Measurements from ENCODE around the gene GRIN1.

GRIN1 gene

GRCh38 chr9:137156567-137157375 lies 17.8 kb downstream of the GRIN1 start:
- peak; percentile 83 for DNase-seq (ENCODE audit: extremely low spot score)
- POLR2A ChIA-PET, result interaction anchor here (1.2 kb wide), 1 partner anchor 84 kb away, joined by 5 read pairs; the partner anchor contains the start of gene TUBB4B
- TF ChIP-seq CTCF (IDR thresholded peaks at IDR 0.05; ENCODE audit: control extremely low read depth, extremely low read depth, low read depth, missing control alignments), result no peak
- CTCF ChIA-PET, result interaction anchor here (0.6 to 2.2 kb wide), 10 partner anchors 10 to 128 kb away, joined by 3 to 7 read pairs (median 3); partner anchors contain the start of genes ABCA2, ANAPC2, GRIN1 and RNF224

- ChIA-PET POLR2A (no interaction called here), CTCF (interaction anchor here (0.9 to 2.2 kb wide), 9 partner anchors 9 to 129 kb away, joined by 3 to 7 read pairs (median 3); partner anchors contain the start of genes ABCA2, ANAPC2, RNF224 and SSNA1)
- TF ChIP-seq CTCF (IDR thresholded peaks at IDR 0.05; ENCODE audit: control extremely low read depth, extremely low read depth, low read depth, missing control alignments), result no peak
- no peak for DNase-seq (ENCODE audit: extremely low spot score)
These were observed 18.9 kb downstream of the GRIN1 start for GRCh38 chr9:137157618-137158415.

- DNase-seq (ENCODE audit: extremely low spot score), result no peak
- CTCF ChIA-PET, result interaction anchor here (1.3 to 1.5 kb wide), 2 partner anchors 83 to 92 kb away, joined by 3 to 4 read pairs; no protein-coding TSS in a partner anchor
- POLR2A ChIA-PET, result no interaction called here
- no peak for TF ChIP-seq CTCF (IDR thresholded peaks at IDR 0.05; ENCODE audit: control extremely low read depth, extremely low read depth, low read depth, missing control alignments)
These were observed 19.7 kb downstream of the GRIN1 start for GRCh38 chr9:137158625-137159024.

- DNase-seq (ENCODE audit: extremely low spot score), result no peak
- no peak for TF ChIP-seq CTCF (IDR thresholded peaks at IDR 0.05; ENCODE audit: control extremely low read depth, extremely low read depth, low read depth, missing control alignments)
- ChIA-PET POLR2A (no interaction called here), CTCF (interaction anchor here (1.6 kb wide), 1 partner anchor 77 kb away, joined by 4 read pairs; no protein-coding TSS in a partner anchor)
These were observed 20.4 kb downstream of the GRIN1 start for GRCh38 chr9:137159105-137160053.

- no peak for TF ChIP-seq CTCF (IDR thresholded peaks at IDR 0.05; ENCODE audit: control extremely low read depth, extremely low read depth, low read depth, missing control alignments)
- ChIA-PET CTCF (interaction anchor here (1.6 kb wide), 1 partner anchor 77 kb away, joined by 4 read pairs; no protein-coding TSS in a partner anchor), POLR2A (no interaction called here)
- no peak for DNase-seq (ENCODE audit: extremely low spot score)
These were observed 21.1 kb downstream of the GRIN1 start for GRCh38 chr9:137160054-137160425.
